ENCODE data around the gene ALK.

ALK gene

GRCh38 chr2:29307519-29307918 lies 613.9 kb downstream of the ALK start:
- TF ChIP-seq CTCF (IDR thresholded peaks at IDR 0.05; ENCODE audit: insufficient read depth, missing control alignments), result no peak
- FAIRE-seq, result no peak
- no peak for DNase-seq (ENCODE audit: insufficient read length, low spot score)

GRCh38 chr2:29305762-29306161 lies 615.6 kb downstream of the ALK start:
- FAIRE-seq (no peak), DNase-seq (ENCODE audit: insufficient read length, low spot score) (no peak)
- TF ChIP-seq CTCF (IDR thresholded peaks at IDR 0.05; ENCODE audit: insufficient read depth, missing control alignments), result no peak

- FAIRE-seq, result no peak
- DNase-seq (ENCODE audit: insufficient read length, low spot score), result no peak
- TF ChIP-seq CTCF (IDR thresholded peaks at IDR 0.05; ENCODE audit: insufficient read depth, missing control alignments), result no peak
Measured at GRCh38 chr2:29304399-29305060, 616.9 kb downstream of the ALK start.

- FAIRE-seq, result no peak
- DNase-seq (ENCODE audit: insufficient read length, low spot score), result no peak
- TF ChIP-seq CTCF (IDR thresholded peaks at IDR 0.05; ENCODE audit: insufficient read depth, missing control alignments), result no peak
Measured at GRCh38 chr2:29296585-29296984, 624.8 kb downstream of the ALK start.

- FAIRE-seq (no peak), DNase-seq (ENCODE audit: insufficient read length, low spot score) (no peak)
- peak; percentile 61 for TF ChIP-seq CTCF (IDR thresholded peaks at IDR 0.05; ENCODE audit: insufficient read depth, missing control alignments)
Measured at GRCh38 chr2:29295845-29296244, 625.5 kb downstream of the ALK start.

GRCh38 chr2:29293830-29294438 lies 627.5 kb downstream of the ALK start:
- FAIRE-seq (no peak), DNase-seq (ENCODE audit: insufficient read length, low spot score) (no peak)
- no peak for TF ChIP-seq CTCF (IDR thresholded peaks at IDR 0.05; ENCODE audit: insufficient read depth, missing control alignments)

- DNase-seq (ENCODE audit: insufficient read length, low spot score) (no peak), FAIRE-seq (no peak)
- no peak for TF ChIP-seq CTCF (IDR thresholded peaks at IDR 0.05; ENCODE audit: insufficient read depth, missing control alignments)
Measured at GRCh38 chr2:29290293-29291047, 630.9 kb downstream of the ALK start.

Data from D721Med (cell line).